NOMO-1 treated with dmso at 0.1 percent for 144 hours (cell line): ENCODE data around the gene ABT1.

Experiments used
- DNase-seq: peaks from one replicate; lab custom pipeline; 2025; ENCODE audit not compliant: unreplicated experiment; lab: John Stamatoyannopoulos, UW

Gene ABT1

GRCh38 chr6:26602262-26602661, 5.5 kb downstream of the ABT1 start:
- DNase-seq = no peak

DNA sequence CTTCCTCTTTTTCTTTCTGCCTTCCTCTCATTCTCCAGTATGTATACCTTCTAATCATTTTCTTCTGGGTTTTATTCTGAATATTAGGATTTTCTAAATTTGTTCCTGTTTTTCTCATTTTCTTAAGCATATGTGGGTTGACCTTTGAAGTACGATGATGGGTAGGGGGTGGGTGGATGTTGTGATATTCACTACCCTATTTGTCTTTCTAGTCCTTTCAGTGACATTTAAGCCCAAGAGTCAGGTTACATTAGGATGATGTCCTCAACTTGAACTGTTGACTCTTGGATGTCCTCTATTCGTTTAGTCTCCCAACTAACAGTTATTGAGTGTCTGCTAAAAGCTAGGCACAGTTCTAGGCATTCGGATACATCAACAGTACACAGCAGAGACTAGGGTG, 7.3 kb downstream of the ABT1 start:
- no peak for DNase-seq

DNA sequence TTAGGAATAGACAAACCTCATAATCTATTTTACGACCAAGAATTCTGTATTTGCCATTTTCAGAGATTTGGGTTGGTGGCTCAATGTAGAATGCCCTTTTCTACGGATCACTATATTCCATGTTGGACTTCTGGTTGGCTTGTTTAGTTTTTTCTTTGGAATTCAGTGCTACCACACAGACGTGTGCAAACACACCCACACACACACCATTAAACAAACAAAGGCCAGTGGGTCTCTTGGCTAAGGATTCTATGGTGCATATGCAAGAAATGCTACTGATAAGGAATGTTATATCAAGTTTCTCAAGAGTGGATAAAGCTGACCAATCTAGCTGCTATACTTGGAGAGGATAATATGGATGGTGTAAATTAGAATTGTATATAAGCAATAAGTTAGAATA, 8.0 kb downstream of the ABT1 start:
- DNase-seq = no peak

DNA sequence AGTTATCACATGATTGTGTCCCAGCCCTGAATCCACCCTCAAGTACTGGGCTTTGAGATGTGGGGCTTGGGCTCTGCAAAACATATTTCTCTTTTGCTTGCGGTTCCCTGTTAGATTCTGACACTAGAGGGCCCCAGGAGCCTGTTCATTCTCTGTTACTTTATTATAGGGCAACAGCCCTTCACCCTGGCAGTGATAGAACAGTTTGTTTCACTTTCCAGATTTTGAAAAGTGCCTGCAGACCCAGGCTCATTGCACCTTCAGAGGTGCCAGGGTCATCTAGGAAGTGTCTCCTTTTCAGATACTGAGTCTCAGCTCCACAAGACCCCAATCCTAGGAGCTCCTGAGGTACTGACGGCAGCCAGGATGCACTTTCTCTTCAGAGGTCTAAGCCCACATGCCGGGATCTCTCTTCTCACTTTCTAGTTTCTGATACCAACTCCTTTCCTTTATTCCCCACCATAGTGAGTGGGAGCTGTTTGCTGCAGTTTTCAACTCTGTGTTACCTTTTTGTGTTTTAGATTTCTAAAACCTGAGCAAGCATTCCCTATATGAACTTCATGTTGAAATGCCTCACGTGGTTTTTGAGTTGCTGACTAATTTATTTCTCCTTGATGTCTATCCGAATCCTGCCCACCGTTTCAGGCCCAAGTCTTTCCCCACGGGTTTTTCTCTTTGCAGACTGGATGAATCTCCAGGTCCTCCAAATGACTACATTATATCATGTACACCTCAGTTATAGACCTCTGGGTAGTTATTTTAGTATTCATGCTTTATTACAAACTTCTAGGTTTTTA, 10.9 kb downstream of the ABT1 start:
- peak; percentile 76 for DNase-seq

GRCh38 chr6:26609463-26609862, 12.7 kb downstream of the ABT1 start:
- no peak for DNase-seq

DNA sequence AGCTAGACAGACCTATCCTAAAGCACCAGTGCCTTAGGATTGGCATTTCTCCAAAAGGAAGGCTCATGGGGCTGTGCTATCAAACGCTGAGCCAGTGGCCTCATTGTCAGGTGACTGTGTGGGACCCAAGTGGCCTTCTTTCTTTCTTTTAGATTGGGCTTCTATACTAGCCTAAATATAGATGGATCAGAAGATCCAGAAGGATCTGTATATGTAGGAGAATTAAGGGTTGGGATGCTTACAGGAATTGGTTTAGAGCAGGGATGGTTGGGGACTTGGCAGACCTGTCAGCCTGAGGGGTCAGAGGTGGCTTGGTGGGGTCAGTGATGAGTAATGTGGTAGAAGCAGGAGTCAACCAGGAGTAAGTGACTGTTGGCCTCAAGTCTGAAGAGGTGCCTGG, 14.8 kb downstream of the ABT1 start:
- no peak for DNase-seq

GRCh38 chr6:26613201-26613600, 16.4 kb downstream of the ABT1 start:
- DNase-seq = no peak

DNA sequence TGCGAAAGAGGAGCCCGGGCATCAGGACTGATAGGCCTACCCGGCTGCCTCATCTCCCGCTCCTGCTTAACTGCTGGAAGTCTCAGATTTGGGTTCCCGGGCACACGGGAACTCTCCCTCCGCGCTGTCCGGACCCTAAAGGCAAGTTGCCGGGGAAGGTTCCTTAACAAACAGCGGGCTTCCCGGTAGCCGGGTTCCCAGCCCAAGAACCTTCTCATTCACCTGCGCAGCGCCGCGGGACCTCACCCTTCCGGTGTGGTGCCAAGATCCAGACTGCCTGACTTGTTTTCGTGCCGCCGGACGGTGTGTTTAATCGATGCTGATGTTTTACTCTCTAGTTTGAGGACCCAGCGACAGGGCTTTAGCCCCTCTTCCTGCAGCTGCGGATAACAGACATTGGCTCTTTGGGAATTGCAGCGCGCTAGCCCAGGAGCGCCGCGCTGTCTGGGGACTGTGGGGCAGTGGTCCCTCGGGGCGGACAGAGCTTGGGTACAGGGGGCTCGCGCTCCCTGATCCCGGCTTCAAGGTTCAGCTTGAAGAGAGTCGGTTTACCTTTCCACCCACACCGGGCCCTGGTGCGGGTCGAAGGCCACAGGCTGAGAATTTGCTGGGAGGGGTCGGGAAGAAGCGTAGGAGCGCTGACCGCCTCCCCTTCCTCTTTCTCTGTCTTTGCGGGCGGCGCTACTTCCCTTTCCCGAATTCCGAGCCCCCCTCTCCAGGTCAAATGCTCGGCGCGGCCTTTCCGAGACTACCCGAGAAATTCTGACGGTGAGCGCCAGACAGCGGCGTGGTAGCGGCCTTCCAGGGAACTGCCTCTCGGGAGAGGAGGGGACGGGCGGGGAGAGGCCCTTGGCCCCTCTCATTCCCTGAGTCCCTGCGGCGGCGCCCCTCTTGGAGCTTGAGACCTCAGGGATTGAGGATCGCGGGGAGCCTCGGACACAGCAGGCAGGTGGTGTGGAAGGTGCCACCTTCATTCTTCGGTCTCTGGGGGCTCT, 17.2 kb downstream of the ABT1 start:
- no peak for DNase-seq

DNA sequence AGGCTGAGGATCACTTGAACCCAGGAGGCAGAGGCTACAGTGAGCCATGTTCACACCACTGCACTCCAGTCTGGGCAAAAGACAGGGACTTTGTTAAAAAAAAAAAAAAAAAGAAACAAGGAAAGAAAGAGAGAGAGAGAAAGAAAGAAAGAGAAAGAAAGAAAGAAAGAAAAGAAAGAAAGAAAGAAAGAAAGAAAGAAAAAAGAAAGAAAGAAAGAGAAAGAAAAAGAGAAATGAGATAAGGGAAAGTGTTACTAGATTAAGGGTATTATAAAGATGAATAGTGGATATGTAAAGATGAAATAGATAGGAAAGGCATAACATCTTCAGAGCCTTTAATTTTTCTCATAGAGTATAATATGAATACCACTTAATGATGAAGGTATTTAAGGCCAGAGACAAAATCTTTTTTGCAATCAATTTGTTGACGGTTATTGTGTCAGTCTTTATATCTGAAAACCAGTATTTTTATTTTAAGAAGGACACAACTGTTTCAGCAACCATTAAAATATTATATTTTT, 26.6 kb downstream of the ABT1 start:
- no peak for DNase-seq

DNA sequence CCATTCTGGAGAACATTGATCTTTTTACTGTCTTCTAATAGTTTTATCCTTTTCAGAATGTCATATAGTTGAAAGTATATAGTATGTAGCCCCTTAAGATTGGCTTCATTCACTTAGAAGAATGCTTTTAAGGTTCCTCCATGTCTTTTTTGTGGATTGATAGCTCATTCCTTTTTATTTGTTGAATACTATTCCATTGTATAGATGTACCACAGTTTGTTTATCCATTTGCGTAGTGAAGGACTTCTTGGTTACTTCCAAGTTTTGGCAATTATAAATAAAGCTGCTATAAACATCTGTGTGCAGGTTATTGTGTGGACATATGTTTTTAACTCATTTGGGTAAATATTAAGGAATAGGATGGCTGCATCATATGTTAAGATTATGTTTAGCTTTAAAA, 27.8 kb downstream of the ABT1 start:
- no peak for DNase-seq

- no peak for DNase-seq
These were observed 31.1 kb downstream of the ABT1 start for GRCh38 chr6:26627843-26628242.

GRCh38 chr6:26629359-26629758, 32.6 kb downstream of the ABT1 start:
- no peak for DNase-seq

DNA sequence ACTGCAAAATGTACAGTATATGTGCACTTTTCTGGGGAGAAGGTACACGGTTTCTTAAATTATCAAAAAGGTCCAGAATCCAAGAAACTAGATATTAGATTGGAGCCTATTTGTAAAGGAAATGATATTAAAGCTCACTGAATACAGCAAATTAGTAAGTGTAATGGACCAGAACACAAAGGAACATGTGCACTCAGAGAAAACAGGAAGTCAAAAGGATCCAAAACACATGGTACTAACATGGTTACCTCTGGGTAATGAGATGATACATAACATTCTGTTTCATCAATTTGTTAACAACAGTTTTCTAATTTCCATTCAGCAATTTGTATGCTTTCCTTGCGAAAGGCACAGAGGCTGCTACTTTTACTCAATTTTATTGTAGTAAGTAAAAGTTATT, 44.1 kb downstream of the ABT1 start:
- DNase-seq = no peak

DNA sequence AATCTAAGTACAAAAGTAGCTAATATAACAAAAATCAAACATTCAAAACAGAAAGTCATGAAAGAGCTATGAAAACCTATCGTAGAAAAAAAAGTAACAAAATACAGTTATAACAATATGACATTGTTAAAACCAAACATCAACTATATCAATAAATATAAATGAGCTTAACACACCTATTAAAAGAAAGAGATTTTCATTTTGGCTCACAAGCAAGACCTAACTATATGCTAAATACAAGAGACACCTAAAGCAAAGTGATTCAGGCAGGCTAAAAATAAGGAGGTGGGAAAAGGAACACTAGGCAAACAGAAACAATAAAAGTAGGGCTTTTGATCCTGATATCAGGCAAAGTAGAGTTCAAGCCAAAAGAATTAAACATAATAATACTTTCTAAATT, 49.3 kb downstream of the ABT1 start:
- DNase-seq = no peak
